ENCODE results near the gene TRIM34. TPM values are rescaled to one million over a fixed set of nuclear protein-coding genes. Genes with fewer than 3 reads are reported as not detected.
"Not testable (repeated sequence)": the region's sequence is repeated elsewhere in the genome, so short reads cannot be mapped to it uniquely, and the experiment has no call there.

Gene TRIM34, protein sequence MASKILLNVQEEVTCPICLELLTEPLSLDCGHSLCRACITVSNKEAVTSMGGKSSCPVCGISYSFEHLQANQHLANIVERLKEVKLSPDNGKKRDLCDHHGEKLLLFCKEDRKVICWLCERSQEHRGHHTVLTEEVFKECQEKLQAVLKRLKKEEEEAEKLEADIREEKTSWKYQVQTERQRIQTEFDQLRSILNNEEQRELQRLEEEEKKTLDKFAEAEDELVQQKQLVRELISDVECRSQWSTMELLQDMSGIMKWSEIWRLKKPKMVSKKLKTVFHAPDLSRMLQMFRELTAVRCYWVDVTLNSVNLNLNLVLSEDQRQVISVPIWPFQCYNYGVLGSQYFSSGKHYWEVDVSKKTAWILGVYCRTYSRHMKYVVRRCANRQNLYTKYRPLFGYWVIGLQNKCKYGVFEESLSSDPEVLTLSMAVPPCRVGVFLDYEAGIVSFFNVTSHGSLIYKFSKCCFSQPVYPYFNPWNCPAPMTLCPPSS
- polyA plus RNA-seq = 22.9 TPM

DNA sequence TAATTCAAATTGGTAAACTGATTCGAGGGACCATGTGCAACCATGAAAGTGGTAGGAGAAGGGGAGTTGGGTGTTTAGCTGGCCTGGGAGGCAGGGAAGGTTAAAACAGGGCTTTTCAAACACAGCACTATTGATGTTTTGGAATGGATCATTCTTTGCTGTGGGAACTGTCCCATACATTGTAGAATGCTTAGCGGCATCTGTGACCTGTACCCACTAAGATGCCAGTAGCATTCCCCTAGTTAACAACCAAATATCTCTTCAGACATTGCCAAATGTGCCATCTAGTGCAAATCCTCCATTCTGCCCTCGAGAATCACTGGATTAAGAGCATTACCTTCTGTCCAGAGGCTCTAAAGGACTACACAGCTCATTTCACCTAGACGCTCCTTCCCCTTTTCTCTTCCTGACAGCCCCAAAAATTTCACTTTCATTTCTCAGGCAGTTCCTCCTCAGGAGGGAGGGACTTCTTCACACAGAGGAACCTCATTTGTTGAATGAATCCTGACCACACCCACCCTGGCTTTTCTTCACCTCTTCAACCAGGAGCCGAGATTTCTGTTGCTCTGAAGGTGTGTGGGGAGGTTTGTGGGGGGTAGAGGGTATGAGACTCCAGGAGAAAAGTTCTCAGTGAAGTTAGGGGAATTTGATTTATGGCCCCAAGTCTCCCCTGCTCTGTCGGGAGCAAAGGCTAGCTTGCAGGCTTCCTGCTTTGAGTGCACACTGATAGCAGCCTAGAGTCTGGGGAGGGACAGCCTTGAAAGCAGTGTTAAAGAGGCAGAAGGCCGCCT lies at the start of gene TRIM34:
TSS of gene TRIM34 (plus strand) at position 513 of the 791 bp plus-strand sequence. CDS start 7,331 bp downstream, outside the sequence.
- H3K36me3 Mint-ChIP-seq = peaks cover 18% of the 10 kb centered on the region
- H3K27me3 Mint-ChIP-seq = no peaks in the 10 kb centered on the region
- H3K4me1 Mint-ChIP-seq = peaks cover 19 to 48% (median 23%) of the 10 kb centered on the region in 3 donors
- peak within 1 kb of the TSS; percentile 75 to 96 (median 95) for H3K4me3 Mint-ChIP-seq
- peak within 1 kb of the TSS; percentile 34 to 96 (median 95) for H3K27ac Mint-ChIP-seq
- H3K9me3 Mint-ChIP-seq = no peaks in the 10 kb centered on the region

DNA sequence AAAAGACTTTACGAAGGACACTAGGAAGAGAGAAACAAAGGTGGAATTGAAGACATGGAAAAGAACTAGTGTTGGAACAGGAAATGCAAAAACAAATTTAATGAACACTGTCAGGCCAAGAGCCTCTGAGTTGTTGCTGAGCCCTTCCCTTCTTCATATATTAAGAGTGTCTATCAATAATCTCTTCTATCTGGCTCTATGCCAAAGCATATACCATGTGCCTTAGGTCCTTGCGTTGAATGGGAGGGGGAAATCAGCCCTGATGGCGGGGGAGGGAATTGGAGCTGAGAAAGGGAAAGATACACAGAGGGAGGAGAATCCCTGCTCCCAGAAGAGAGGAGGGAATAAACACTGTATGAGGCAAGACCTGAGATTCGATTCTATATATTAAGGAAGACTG lies 49.6 kb upstream of the TRIM34 start:
- no peaks in the 10 kb centered on the region for H3K36me3 Mint-ChIP-seq
- H3K4me1 Mint-ChIP-seq = no peaks in the 10 kb centered on the region
- no peaks in the 10 kb centered on the region for H3K27me3 Mint-ChIP-seq
- no peak overlapping the region for H3K4me3 Mint-ChIP-seq
- H3K27ac Mint-ChIP-seq = no peak overlapping the region
- H3K9me3 Mint-ChIP-seq = no peaks in the 10 kb centered on the region

DNA sequence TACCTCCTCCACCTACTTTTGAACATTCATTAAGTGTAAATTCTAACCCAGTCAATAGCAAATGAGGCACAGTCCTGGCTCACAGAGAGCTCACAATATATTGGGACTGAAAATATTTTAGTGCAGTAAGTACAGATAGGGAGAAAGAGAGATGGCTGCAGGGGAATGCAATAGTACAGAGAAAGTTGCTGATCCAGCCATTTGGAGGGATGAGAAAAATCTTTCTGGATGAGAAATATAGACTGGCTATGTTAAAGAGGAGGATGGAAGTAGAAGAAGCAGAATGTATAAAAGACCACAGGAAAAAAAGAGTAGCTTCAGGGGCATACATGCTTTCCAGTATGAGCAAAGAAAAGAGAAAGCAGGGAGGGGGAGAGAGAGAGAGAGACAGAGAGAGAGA lies 47.7 kb upstream of the TRIM34 start:
- Mint-ChIP-seq H3K27ac (no peak overlapping the region), H3K4me1 (no peaks in the 10 kb centered on the region), H3K4me3 (no peak overlapping the region), H3K27me3 (no peaks in the 10 kb centered on the region), H3K9me3 (no peaks in the 10 kb centered on the region), H3K36me3 (no peaks in the 10 kb centered on the region)

DNA sequence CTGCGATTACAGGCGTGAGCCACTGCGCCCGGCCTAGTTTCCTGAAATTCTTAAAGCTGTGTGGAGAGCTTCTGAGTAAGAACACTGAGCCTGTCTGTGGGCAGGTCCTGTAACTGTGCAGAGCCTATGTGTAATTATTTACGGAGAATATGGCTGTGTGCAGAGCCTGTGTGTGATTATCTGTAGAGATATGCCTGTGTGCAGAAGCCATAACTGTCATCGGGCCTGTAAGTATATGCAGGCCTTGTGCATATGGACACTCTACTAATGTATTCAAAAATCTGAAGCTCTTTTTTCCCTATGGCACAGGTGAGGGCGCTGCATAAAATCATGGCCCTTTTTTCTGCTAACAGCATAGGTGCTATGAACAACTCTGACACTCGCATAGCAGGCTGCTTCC lies 44.2 kb upstream of the TRIM34 start, which contains the start of gene OR52B6:
TSS of gene OR52B6 (plus strand) at position 301 of the 400 bp plus-strand sequence. CDS start at position 301, 0 bp downstream.
- peaks cover 0 to 4% (median 2%) of the 10 kb centered on the region in 3 donors for H3K9me3 Mint-ChIP-seq
- H3K27ac Mint-ChIP-seq = no peak within 1 kb of the TSS
- H3K27me3 Mint-ChIP-seq = peaks cover 1% of the 10 kb centered on the region
- H3K36me3 Mint-ChIP-seq = no peaks in the 10 kb centered on the region
- H3K4me3 Mint-ChIP-seq = no peak within 1 kb of the TSS
- H3K4me1 Mint-ChIP-seq = no peaks in the 10 kb centered on the region

DNA sequence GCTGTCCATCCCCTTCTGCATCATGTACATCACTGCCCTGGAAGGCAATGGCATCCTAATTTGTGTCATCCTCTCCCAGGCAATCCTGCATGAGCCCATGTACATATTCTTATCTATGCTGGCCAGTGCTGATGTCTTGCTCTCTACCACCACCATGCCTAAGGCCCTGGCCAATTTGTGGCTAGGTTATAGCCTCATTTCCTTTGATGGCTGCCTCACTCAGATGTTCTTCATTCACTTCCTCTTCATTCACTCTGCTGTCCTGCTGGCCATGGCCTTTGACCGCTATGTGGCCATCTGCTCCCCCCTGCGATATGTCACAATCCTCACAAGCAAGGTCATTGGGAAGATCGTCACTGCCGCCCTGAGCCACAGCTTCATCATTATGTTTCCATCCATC lies 43.8 kb upstream of the TRIM34 start:
- Mint-ChIP-seq H3K4me1 (no peaks in the 10 kb centered on the region), H3K27ac (no peak overlapping the region), H3K9me3 (peaks cover 0 to 4% (median 2%) of the 10 kb centered on the region in 3 donors), H3K4me3 (no peak overlapping the region), H3K36me3 (no peaks in the 10 kb centered on the region), H3K27me3 (peaks cover 1% of the 10 kb centered on the region)

DNA sequence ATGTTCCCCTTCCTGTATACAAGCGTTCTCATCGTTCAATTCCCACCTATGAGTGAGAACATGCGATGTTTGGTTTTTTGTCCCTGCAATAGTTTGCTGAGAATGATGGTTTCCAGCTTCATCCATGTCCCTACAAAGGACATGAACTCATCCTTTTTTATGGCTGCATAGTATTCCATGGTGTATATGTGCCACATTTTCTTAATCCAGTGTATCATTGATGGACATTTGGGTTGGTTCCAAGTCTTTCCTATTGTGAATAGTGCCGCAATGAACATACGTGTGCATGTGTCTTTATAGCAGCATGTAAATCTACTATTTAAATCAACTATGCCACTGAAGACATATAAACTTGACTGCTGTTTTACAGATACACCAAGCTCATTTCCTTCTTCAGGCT lies 40.3 kb upstream of the TRIM34 start:
- H3K36me3 Mint-ChIP-seq, H3K4me1 Mint-ChIP-seq, H3K27ac Mint-ChIP-seq, H3K27me3 Mint-ChIP-seq, H3K4me3 Mint-ChIP-seq, H3K9me3 Mint-ChIP-seq: not testable (repeated sequence)

DNA sequence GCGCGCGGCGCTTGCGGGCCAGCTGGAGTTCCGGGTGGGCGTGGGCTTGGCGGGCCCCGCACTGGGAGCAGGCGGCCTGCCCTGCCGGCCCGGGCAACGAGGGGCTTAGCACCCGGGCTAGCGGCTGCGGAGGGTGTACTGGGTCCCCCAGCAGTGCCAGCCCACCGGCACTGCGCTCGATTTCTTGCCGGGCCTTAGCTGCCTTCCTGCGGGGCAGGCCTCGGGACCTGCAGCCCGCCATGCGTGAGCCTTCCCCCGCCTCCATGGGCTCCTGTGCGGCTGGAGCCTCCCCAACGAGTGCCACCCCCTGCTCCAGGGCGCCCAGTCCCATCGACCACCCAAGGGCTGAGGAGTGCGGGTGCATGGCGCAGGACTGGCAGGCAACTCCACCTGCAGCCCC lies 34.9 kb upstream of the TRIM34 start:
- not testable (repeated sequence) for H3K9me3 Mint-ChIP-seq, H3K4me3 Mint-ChIP-seq

DNA sequence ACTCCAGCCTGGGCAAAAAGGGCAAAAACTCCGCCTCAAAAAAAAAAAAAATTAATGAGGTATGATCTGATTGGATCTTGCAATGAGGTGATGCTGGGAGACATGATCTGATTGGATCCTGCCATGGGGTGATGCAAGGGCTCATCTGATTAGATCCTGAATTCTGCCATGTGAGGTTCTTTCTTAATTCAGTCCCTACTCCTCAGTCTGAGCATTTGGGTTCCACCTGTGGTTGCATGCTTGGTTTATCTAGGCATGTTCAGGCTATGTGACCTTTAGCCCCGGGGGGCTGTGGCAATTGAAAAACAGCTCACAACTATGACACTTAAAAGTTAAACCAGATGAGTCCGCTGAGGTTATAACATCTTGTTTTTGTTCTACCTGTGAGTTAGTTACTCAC lies 33.2 kb upstream of the TRIM34 start:
- Mint-ChIP-seq H3K4me1 (peaks cover 0 to 5% (median 3%) of the 10 kb centered on the region in 3 donors), H3K27me3 (peaks cover 3% of the 10 kb centered on the region), H3K27ac (no peak overlapping the region), H3K36me3 (peaks cover 4% of the 10 kb centered on the region), H3K9me3 (no peaks in the 10 kb centered on the region), H3K4me3 (no peak overlapping the region)

More for the DNA sequence above, 34.9 kb upstream of the TRIM34 start:
- H3K36me3 Mint-ChIP-seq, H3K4me1 Mint-ChIP-seq, H3K27ac Mint-ChIP-seq, H3K27me3 Mint-ChIP-seq: not testable (repeated sequence)

DNA sequence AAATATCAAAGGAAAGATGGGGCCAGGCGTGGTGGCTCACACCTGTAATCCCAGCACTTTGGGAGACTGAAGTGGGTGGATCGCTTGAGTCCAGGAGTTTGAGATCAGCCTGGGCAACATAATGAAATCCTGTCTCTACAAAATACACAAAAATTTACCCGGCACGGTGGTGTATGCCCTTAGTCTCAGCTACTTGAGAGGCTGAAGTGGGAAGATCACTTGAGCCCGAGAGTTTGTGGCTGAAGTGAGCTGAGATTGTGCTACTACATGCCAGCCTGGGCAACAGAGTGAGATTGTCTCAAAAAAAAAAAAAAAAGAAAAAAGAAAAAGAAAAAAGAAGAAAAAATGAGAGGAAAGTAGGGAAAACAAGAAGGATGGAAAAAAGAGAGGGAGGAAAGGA lies 32.2 kb upstream of the TRIM34 start:
- peaks cover 1% of the 10 kb centered on the region for H3K36me3 Mint-ChIP-seq
- peaks cover 5% of the 10 kb centered on the region for H3K27me3 Mint-ChIP-seq
- H3K4me3 Mint-ChIP-seq = no peak overlapping the region
- no peaks in the 10 kb centered on the region for H3K9me3 Mint-ChIP-seq
- peaks cover 0 to 7% (median 3%) of the 10 kb centered on the region in 3 donors for H3K4me1 Mint-ChIP-seq
- no peak overlapping the region for H3K27ac Mint-ChIP-seq

DNA sequence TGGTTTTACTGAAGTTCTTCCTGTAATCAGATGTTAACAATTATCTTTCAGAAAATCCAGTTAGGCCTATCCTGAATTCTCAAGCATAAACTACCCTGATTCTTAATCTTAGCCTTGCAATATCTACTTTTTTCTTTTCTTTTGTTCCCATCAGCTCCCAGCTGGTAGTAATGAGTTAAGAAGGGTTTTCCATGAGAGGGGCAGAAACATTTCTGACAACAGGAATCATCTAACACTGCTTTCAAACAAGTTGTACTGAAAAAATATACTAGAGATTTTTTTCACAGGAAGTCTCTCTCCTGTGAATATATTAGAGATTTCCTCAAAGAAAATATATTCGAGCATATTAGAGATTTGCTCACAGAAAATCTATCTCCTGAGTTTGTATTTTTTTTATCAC lies 31.7 kb upstream of the TRIM34 start:
- Mint-ChIP-seq H3K27ac (no peak overlapping the region), H3K4me3 (no peak overlapping the region)

DNA sequence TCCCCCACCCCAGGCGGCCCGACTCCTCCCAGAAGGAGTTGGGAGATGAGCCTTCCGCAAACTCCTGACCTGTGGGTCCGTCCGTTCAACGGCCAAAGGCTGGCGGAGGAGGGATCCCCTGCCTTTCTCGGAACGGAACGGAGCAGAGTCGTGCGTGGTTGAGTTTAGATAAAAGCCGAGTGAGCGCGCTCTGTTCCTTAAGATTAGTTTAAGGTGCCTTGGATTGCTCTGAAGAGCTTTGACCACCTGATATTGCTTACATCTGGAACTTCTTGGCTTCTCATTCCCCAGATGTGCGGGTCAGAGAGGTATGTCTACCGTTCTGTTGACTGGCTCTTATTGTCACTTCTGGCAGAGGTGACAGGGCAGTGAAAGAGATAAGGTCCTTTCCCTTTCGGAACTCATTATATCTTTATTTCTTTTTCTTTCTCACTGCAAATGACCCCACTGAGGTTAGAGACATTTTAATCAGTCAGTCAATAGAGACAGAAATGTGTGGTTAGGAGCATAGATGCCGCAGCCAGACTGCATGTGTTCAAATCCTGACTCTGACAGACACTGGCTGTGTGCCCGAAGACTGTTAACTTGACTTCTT lies 28.1 kb upstream of the TRIM34 start, which contains the start of gene TRIM6:
TSS of gene TRIM6 (plus strand) at position 31 of the 595 bp plus-strand sequence. CDS start at position 292, 261 bp downstream.
- H3K27ac Mint-ChIP-seq = peak within 1 kb of the TSS in 1 of 3 donors; percentile 93
- H3K36me3 Mint-ChIP-seq = peaks cover 1% of the 10 kb centered on the region
- H3K9me3 Mint-ChIP-seq = no peaks in the 10 kb centered on the region

More for the DNA sequence above, 31.7 kb upstream of the TRIM34 start:
- no peaks in the 10 kb centered on the region for H3K9me3 Mint-ChIP-seq
- H3K36me3 Mint-ChIP-seq = peaks cover 1% of the 10 kb centered on the region
- peaks cover 0 to 7% (median 3%) of the 10 kb centered on the region in 3 donors for H3K4me1 Mint-ChIP-seq
- peaks cover 7% of the 10 kb centered on the region for H3K27me3 Mint-ChIP-seq

DNA sequence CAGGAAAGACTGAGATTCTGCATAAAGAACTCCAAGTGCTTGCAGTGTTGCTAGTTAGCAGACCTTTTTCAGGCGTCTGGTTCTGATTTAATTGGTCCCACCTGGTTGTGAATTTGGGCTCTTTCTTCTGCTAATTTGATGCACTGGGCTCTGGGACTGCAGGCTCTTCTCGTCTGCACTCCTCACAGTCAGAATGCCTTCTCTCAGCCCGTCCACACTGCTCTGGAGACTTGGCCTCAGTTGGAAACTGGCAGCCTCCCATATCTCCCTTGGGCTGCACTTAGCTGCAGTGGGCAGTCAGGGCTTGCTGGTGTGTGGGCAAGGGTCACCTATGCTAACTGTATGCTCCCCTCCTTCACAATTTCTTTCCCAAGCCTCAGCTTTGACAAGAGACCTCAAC lies 26.8 kb upstream of the TRIM34 start:
- Mint-ChIP-seq H3K27ac (no peak overlapping the region), H3K36me3 (peaks cover 1% of the 10 kb centered on the region), H3K4me3 (no peak overlapping the region), H3K27me3 (peaks cover 8% of the 10 kb centered on the region), H3K9me3 (no peaks in the 10 kb centered on the region), H3K4me1 (peaks cover 0 to 9% (median 3%) of the 10 kb centered on the region in 3 donors)

More for the DNA sequence above, 28.1 kb upstream of the TRIM34 start, which contains the start of gene TRIM6:
- Mint-ChIP-seq H3K4me1 (peaks cover 0 to 9% (median 3%) of the 10 kb centered on the region in 3 donors), H3K27me3 (peaks cover 8% of the 10 kb centered on the region), H3K4me3 (peak within 1 kb of the TSS in 3 of 4 donors; percentile 84 to 94 (median 89))

DNA sequence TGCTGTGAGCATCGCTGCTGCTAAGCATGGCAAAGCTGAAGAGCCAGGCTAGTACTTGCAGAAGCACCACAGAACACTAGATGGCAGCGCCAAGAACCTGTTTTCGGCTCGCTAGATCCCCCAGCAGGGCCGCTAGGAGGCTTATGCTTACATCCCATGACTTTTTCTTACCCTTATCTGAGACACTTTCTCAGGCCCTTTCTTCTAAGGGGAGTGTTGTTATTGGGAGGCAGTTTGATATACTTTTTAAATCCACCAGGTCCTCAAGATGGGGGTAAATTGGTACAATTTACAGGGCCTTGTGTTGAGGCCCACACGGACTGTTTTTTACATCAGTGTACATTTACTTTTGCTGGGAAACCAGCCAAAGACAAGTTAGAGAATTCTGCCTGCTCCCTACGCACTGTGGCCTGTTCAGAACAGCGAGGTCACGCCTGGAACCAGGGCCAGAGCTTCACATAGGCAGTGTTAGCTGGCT lies 24.4 kb upstream of the TRIM34 start:
- Mint-ChIP-seq H3K36me3 (no peaks in the 10 kb centered on the region), H3K9me3 (no peaks in the 10 kb centered on the region), H3K4me1 (peaks cover 0 to 8% (median 3%) of the 10 kb centered on the region in 3 donors), H3K4me3 (no peak overlapping the region), H3K27ac (no peak overlapping the region), H3K27me3 (peaks cover 8% of the 10 kb centered on the region)

DNA sequence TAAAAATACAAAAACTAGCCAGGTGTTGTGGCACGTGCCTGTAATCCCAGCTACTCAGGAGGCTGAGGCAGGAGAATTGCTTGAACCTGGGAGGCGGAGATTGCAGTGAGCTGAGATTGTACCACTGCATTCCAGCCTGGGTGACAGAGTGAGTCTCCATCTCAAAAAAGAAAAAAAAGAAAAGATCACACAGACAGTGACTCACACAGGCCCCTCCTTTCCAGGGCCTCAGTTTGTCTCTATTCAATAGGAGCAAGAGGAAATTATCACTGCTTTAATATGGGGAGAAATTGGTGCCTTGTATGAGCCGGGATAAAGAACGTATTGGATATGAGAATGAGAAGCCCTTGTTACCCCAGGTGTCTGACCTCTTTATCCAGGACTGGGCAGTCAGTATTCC lies 22.0 kb upstream of the TRIM34 start:
- H3K4me1 Mint-ChIP-seq, H3K27me3 Mint-ChIP-seq, H3K9me3 Mint-ChIP-seq, H3K36me3 Mint-ChIP-seq, H3K4me3 Mint-ChIP-seq, H3K27ac Mint-ChIP-seq: not testable (repeated sequence)

DNA sequence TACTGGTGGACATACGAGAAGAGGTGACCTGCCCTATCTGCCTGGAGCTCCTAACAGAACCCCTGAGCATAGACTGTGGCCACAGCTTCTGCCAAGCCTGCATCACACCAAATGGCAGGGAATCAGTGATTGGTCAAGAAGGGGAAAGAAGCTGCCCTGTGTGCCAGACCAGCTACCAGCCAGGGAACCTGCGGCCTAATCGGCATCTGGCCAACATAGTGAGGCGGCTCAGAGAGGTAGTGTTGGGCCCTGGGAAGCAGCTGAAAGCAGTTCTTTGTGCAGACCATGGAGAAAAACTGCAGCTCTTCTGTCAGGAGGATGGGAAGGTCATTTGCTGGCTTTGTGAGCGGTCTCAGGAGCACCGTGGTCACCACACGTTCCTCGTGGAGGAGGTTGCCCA lies 21.5 kb upstream of the TRIM34 start:
- H3K27me3 Mint-ChIP-seq = peaks cover 2% of the 10 kb centered on the region
- no peak overlapping the region for H3K27ac Mint-ChIP-seq

More for the DNA sequence above, 21.5 kb upstream of the TRIM34 start:
- Mint-ChIP-seq H3K9me3 (no peaks in the 10 kb centered on the region), H3K4me1 (peaks cover 0 to 2% (median 0%) of the 10 kb centered on the region in 3 donors), H3K4me3 (no peak overlapping the region), H3K36me3 (no peaks in the 10 kb centered on the region)

All from IgD-negative memory B cell (primary cell).